Measurements from ENCODE around the gene LCN9.

GRCh38 chr9:135670721-135671590 lies 7.8 kb downstream of the LCN9 start:
- TF ChIP-seq CTCF (IDR thresholded peaks at IDR 0.05), result no peak
- no peak for TF ChIP-seq POLR2A (IDR thresholded peaks at IDR 0.05)

Data from vagina (tissue), 2 donors.